Posterior cingulate gyrus (tissue), 11 donors: Measurements from ENCODE around the gene PTGDR2.

Source experiments
- DNase-seq, 10 donors: peaks; one replicate each; pipeline versions ENCODE4 v3.0.0 to v3.0.0-alpha.2; 2020 to 2021; ENCODE audit warnings: mixed read lengths in 3 of 10
- intact Hi-C: fragments of 100-400 bp; cut with DNase I; formaldehyde crosslinking; loops from one replicate; pipeline ENCODE4 v1.15.1; 2023

The PTGDR2 gene

DNA sequence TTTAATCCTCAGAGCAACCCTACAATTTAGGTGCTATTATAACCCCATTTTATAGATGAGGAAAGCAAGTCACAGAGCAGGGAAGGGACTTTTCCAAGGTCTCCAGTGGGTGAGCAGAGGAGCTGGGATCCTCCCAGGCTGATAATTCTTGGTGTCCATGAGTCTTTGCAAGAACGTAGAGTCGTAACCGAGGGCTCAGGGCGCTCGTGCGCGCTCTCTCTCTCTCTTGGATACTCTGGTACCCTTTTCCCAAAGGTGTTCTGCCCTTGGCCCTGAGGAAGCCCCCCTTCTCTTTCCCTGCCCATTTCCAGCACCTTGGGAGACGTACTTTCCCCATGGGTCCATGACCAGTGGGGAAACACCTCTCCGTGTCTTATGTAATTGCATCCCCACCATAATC lies 6.4 kb upstream of the PTGDR2 start:
- peak in 1 of 10 donors; percentile 45 for DNase-seq
- intact Hi-C loops: no loop called here

DNA sequence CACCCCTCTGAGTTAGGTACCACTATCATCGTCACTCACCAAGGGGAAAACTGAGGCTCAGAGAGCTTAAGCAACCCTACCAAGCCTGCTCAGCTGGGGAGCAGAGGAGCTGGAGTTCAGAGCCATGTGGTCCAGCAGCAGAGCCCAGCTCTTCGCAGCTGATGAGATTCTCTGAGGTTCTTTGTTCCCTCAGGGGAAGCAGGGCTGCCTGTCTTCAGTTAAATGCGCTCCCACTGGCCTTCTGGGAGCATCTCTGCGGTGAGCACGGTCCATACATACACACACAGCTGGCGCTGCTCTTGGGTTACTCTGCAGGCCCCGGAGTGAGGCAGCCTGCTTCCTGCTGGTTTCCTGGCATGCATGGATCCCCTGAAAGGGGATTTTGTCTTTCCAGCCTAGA lies 5.2 kb upstream of the PTGDR2 start:
- peak in 3 of 10 donors; percentile 35 to 66 (median 61) for DNase-seq
- intact Hi-C loops: no loop called here

DNA sequence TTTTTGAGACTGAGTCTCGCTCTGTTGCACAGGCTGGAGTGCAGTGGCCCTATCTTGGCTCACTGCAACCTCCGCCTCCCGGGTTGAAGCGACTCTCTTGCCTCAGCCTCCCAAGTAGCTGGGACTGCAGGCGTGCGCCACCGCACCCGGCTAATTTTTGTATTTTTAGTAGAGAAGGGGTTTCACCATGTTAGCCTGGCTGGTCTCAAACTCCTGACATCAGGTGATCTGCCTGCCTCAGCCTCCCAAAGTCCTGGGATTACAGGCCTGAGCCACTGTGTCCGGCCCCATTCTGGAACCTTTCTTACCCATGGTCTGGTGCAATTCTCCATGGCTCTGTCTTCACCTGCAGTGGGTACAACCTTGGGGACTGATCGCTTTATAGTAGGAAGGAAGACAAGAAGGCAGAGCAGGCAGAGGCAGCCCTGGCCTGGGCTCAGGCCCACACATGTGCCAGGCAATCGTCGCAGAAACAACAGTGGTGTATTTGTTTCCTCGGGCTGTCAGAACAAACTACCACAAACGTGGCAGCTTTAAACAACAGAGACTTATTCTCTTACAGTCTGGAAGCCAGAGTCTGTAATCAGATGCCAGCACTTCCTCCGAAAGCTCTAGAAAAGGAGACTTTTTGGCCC lies 4.0 kb upstream of the PTGDR2 start:
- intact Hi-C loops: no loop called here
- peak in 5 of 10 donors; percentile 27 to 94 (median 58) for DNase-seq

GRCh38 chr11:60858731-60859464 lies 3.1 kb upstream of the PTGDR2 start:
- peak in 1 of 10 donors; percentile 21 for DNase-seq
- intact Hi-C loops: no loop called here

GRCh38 chr11:60858236-60858635 lies 2.5 kb upstream of the PTGDR2 start:
- peak in 1 of 10 donors; percentile 58 for DNase-seq
- intact Hi-C loops: no loop called here

DNA sequence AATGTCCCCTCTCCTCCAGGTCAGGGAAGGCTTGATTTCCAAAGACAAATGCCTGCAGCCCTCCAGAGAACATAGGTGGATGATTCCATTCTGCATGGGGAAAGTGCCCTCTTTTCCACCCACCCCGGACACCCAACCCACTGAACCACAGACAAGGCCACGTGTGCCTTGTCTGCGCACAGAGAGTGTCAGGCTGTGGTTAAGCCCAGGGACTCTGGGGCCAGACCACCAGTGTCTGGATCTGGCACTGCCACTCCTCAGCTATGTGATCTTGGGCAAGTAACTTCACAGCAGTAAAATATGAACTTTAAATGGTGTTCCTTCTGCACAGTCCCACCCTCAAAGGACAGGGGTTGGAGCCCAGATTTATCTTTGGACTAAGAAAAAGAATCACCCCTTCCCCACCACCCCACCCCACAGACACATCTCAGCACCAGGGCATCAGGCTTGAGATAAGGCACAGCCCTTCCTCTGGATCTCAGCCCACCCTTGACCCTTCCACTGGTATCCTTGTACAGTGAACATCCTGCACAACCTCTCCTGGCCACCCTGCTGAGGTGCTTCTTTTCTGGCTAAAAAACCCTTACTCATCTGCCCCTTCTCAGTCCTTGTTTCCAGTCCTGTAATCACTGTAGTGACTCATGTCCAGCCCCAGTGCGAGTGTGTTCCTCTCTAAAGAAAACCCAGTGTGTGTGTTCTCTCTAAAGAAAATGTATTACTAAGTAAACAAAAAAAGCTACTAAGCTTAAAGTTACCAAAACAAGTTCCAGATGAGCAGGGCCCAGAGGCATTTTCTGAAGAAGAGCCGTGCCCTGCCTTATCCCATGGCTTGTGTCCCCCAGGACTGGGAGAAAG lies 1.9 kb upstream of the PTGDR2 start:
- intact Hi-C loops: no loop called here
- DNase-seq: peak in 1 of 10 donors; percentile 51

- peak in 2 of 10 donors; percentile 11 to 26 for DNase-seq
- intact Hi-C loops: no loop called here
These were observed 664 bp downstream of the PTGDR2 start for GRCh38 chr11:60854847-60855725.

GRCh38 chr11:60854140-60854846 lies 1.5 kb downstream of the PTGDR2 start:
- intact Hi-C loops: no loop called here

DNA sequence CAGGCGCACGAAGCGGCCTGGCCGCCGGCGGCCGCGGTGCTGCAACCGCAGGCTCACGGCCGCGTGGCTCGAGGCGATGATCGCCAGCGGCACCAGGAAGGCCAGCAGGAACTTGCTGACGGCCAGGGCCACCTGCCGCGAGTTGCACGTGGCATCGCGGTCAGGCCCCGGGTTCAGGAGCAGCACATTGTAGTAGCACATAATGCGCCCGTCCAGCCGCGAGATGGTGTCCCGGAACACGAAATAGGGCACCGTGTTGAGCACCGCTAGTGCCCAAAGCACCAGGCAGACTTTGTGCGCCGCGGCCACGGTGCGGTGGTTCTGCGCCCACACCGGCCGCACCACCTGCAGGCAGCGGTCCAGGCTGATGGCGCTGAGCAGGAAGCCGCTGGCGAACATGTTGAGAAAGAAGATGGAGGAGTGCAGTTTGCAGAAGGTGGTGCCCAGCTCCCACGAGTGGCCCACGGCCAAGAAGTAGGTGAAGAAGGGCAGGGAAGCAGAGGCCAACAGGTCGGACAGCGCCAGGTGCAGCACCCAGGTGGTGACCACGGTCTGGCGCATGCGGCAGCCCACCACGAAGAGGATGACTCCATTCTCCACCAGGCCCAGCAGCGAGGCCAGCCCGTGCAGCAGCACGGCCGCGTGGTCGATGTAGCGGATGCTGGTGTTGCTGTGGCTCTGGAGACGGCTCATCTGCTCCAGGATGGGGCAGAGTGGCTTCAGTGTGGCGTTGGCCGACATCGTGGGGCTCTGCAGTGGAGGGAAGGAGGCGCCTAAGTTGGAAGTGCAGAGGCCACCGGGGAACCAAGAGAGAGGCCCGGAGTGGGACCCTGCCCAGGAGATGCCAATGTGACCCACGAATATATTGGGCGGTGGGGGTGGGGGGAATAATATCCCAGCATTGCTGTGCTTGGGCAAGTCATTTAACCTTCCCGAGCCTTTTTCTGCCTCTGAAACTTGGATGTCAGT lies 2.5 kb downstream of the PTGDR2 start:
- DNase-seq: peak in 3 of 10 donors; percentile 63 to 78 (median 68)
- intact Hi-C loops: no loop called here

More at GRCh38 chr11:60854140-60854846, 1.5 kb downstream of the PTGDR2 start:
- peak in 2 of 10 donors; percentile 7 to 62 for DNase-seq

- intact Hi-C loops: no loop called here
- peak in 3 of 10 donors; percentile 47 to 70 (median 68) for DNase-seq
These were observed 3.4 kb downstream of the PTGDR2 start for GRCh38 chr11:60852117-60852981.

GRCh38 chr11:60851327-60852104 lies 4.2 kb downstream of the PTGDR2 start:
- intact Hi-C loops: no loop called here
- DNase-seq: peak in 3 of 10 donors; percentile 35 to 67 (median 35)

DNA sequence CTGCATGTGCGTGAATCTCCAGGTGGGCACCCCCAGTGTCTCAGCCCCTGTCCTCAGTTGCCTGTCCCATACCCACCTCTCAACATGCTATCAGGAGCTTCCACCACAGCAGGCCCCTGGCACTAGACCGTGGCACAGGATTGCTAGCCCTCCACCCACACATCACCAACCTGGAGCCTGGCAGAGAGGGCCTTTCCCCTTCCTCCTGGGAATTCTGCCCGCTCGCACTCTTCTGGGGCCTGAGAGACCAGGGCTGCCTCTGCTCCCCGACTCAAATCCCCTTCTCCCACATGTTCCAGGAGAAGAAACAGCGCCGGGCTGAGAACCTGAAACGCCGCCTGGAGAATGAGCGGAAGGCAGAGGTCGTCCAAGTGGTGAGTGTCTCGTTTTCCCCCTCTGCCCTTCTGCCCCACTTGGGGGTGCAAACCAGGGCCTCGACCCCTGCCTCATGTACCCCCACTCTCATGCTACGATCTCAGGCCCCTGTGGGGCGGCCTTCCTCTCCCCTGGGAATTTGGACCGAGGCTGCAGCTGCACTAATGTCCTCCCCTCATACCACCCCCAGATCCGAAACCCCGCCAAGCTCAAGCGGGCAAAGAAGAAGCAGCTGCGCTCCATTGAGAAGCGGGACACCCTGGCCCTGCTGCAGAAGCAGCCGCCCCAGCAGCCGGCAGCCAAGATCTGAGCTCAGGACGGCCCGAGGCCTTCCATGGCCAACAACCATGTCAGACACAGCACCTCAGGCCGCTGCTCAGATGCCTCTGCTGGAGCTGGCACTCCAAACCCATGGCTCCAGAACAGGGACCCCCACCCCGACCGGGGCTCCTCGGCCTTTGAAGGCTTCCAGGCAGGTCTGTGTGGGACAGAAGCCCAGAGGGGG lies 5.9 kb downstream of the PTGDR2 start:
- intact Hi-C loops: loop anchor here (10.0 kb wide), 1 partner anchor 315 kb away; the partner anchor contains the start of gene VPS37C

DNA sequence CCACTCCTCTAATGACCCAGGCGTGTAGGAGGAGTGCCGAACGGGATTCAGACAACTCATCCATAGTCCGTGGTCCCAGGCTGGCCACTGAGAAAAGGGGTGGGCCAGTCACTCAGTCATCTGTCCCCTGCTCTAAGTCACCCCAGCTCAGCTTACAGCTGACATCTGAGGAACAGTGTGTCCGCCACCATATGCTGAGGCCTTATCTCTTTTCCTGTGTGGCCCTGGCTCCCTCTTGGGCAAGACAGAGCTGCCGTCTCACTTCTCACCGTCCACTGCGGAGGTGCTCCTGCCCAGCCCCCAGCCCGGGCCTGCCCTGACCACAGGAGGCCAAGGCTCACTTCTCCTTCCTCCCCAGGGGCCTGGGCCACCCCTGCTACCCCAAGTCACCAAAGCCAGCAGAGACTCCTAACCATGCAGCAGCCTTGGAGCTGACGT lies 7.0 kb downstream of the PTGDR2 start:
- DNase-seq: peak in 2 of 10 donors; percentile 53
- intact Hi-C loops: loop anchor here (10.0 kb wide), 1 partner anchor 316 kb away; the partner anchor contains the start of gene VPS37C

More for the DNA sequence above, 5.9 kb downstream of the PTGDR2 start:
- DNase-seq: peak in 3 of 10 donors; percentile 51 to 70 (median 69)

GRCh38 chr11:60847896-60848295 lies 7.9 kb downstream of the PTGDR2 start:
- intact Hi-C loops: loop anchor here (10.0 kb wide), 1 partner anchor 317 kb away; the partner anchor contains the start of gene VPS37C
- peak in 1 of 10 donors; percentile 75 for DNase-seq

GRCh38 chr11:60847281-60847680 lies 8.5 kb downstream of the PTGDR2 start:
- intact Hi-C loops: loop anchor here (10.0 kb wide), 1 partner anchor 318 kb away; the partner anchor contains the start of gene VPS37C
- peak in 1 of 10 donors; percentile 73 for DNase-seq
